HG02571 (cell line): Measurements from ENCODE around the gene DCN.
"Not testable (repeated sequence)": the region's sequence is repeated elsewhere in the genome, so short reads cannot be mapped to it uniquely, and the experiment has no call there.

Experiments used
- ATAC-seq: cut with Tn5 transposase; IDR thresholded peaks from one replicate; pipeline ENCODE4 v1.9.1; 2021; ENCODE audit warnings: mild to moderate bottlenecking, moderate library complexity; ENCODE audit not compliant: unreplicated experiment

DCN gene

GRCh38 chr12:91182636-91183455 is at the start of gene DCN:
TSS of gene DCN (minus strand) at chr12:91182817. CDS start at chr12:91178552, 4,265 bp downstream.
- no peak for ATAC-seq

- ATAC-seq: no peak
Observed at GRCh38 chr12:91230841-91231240, 48.2 kb upstream of the DCN start.

- ATAC-seq: no peak
Observed at GRCh38 chr12:91226951-91227350, 44.3 kb upstream of the DCN start.

- no peak for ATAC-seq
Observed at GRCh38 chr12:91225316-91225715, 42.7 kb upstream of the DCN start.

- ATAC-seq: no peak
Observed at GRCh38 chr12:91224401-91224800, 41.8 kb upstream of the DCN start.

- no peak for ATAC-seq
Observed at GRCh38 chr12:91222746-91223145, 40.1 kb upstream of the DCN start.

GRCh38 chr12:91219919-91220318 is 37.3 kb upstream of the DCN start:
- no peak for ATAC-seq

GRCh38 chr12:91219511-91219910 is 36.9 kb upstream of the DCN start:
- no peak for ATAC-seq

GRCh38 chr12:91216871-91217270 is 34.3 kb upstream of the DCN start:
- ATAC-seq: no peak

- no peak for ATAC-seq
Observed at GRCh38 chr12:91215940-91216454, 33.4 kb upstream of the DCN start.

GRCh38 chr12:91211866-91212265 is 29.2 kb upstream of the DCN start:
- no peak for ATAC-seq

- ATAC-seq: no peak
Observed at GRCh38 chr12:91210618-91211017, 28.0 kb upstream of the DCN start.

- no peak for ATAC-seq
Observed at GRCh38 chr12:91210144-91210543, 27.5 kb upstream of the DCN start.

GRCh38 chr12:91207301-91207700 is 24.7 kb upstream of the DCN start:
- ATAC-seq: not testable (repeated sequence)

GRCh38 chr12:91205811-91206210 is 23.2 kb upstream of the DCN start:
- no peak for ATAC-seq

- no peak for ATAC-seq
Observed at GRCh38 chr12:91204421-91204820, 21.8 kb upstream of the DCN start.

- ATAC-seq: no peak
Observed at GRCh38 chr12:91203610-91204009, 21.0 kb upstream of the DCN start.

- ATAC-seq: no peak
Observed at GRCh38 chr12:91202390-91202789, 19.8 kb upstream of the DCN start.

- ATAC-seq: no peak
Observed at GRCh38 chr12:91196436-91196835, 13.8 kb upstream of the DCN start.

GRCh38 chr12:91194500-91194899 is 11.9 kb upstream of the DCN start:
- ATAC-seq: no peak

GRCh38 chr12:91191513-91192111 is 9.0 kb upstream of the DCN start:
- no peak for ATAC-seq

GRCh38 chr12:91189516-91189915 is 6.9 kb upstream of the DCN start:
- ATAC-seq: no peak
